ENCODE results near the gene OSBPL5.
"Not testable (repeated sequence)": the region's sequence is repeated elsewhere in the genome, so short reads cannot be mapped to it uniquely, and the experiment has no call there.

OSBPL5 gene

DNA sequence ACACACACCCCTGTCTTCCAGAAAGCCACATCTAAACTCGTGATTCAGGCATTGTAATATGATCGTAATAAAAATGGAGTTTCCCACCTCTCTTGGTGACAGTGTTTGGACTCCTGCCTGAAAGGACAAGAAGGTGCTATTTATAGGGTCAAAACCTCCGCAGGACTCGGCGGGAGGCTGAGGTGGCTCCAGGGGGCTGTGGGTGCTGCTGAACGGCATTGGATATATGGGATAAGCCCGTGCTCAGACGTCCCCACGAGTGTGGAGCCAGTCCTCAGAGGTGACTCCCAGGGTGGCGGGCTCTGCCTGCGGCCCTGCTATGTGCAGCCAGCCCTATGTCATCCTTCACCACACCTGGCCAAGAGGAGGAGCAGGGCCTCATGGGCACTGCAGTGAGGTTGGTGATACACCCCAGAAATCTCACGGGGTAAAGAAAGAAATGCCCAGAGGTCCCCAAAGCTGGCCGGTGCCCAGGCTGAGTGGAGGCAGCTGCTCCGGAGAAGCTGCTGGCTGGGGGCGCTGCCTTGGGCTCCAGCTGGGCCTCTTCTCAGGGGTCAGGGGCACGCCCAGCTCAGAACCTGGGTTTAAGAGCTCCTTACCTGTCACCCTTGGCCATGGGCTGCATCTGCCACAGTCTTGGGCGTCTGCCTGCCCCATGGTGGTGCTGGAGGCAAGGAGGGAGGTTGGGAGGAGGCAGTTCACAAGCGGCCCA lies 5.1 kb upstream of the OSBPL5 start:
- H3K27ac ChIP-seq (ENCODE audit: low read depth, low read length) = no peak overlapping the region
- H3K4me1 ChIP-seq (ENCODE audit: control insufficient read depth in 5 of 5, insufficient read depth in 5 of 5, low read length in 5 of 5) = peaks cover 2 to 25% (median 21%) of the 10 kb centered on the region in 5 donors
- H3K27me3 ChIP-seq (ENCODE audit: control insufficient read depth in 5 of 5, insufficient read depth in 4 of 5, low read length in 5 of 5) = peaks cover 0 to 4% (median 3%) of the 10 kb centered on the region in 5 donors
- no peaks in the 10 kb centered on the region for H3K36me3 ChIP-seq (ENCODE audit: control insufficient read depth in 5 of 5, insufficient read depth in 5 of 5, low read length in 5 of 5)
- H3K4me3 ChIP-seq (ENCODE audit: low read depth in 1 of 5, low read length in 5 of 5) = peak overlapping the region in 2 of 5 donors; percentile 59 to 60
- no peak overlapping the region for H3K9ac ChIP-seq (ENCODE audit: low read length in 5 of 5)
- no peaks in the 10 kb centered on the region for H3K9me3 ChIP-seq (ENCODE audit: control insufficient read depth in 5 of 5, low read length in 5 of 5)

- Histone ChIP-seq H3K27me3 (ENCODE audit: control insufficient read depth in 5 of 5, insufficient read depth in 4 of 5, low read length in 5 of 5) (peaks cover 0 to 4% (median 3%) of the 10 kb centered on the region in 5 donors), H3K9me3 (ENCODE audit: control insufficient read depth in 5 of 5, low read length in 5 of 5) (no peaks in the 10 kb centered on the region), H3K36me3 (ENCODE audit: control insufficient read depth in 5 of 5, insufficient read depth in 5 of 5, low read length in 5 of 5) (no peaks in the 10 kb centered on the region), H3K9ac (ENCODE audit: low read length in 5 of 5) (peak overlapping the region in 3 of 5 donors; percentile 19 to 66 (median 44)), H3K4me1 (ENCODE audit: control insufficient read depth in 5 of 5, insufficient read depth in 5 of 5, low read length in 5 of 5) (peaks cover 2 to 28% (median 24%) of the 10 kb centered on the region in 5 donors), H3K4me3 (ENCODE audit: low read depth in 1 of 5, low read length in 5 of 5) (peak overlapping the region; percentile 31 to 60 (median 59)), H3K27ac (ENCODE audit: low read depth, low read length) (no peak overlapping the region)
Measured at GRCh38 chr11:3169255-3170043, 4.3 kb upstream of the OSBPL5 start.

- Histone ChIP-seq H3K9ac (ENCODE audit: low read length in 5 of 5) (peak overlapping the region in 1 of 5 donors; percentile 66), H3K4me1 (ENCODE audit: control insufficient read depth in 5 of 5, insufficient read depth in 5 of 5, low read length in 5 of 5) (peaks cover 5 to 34% (median 30%) of the 10 kb centered on the region in 5 donors), H3K4me3 (ENCODE audit: low read depth in 1 of 5, low read length in 5 of 5) (peak overlapping the region; percentile 31 to 60 (median 59))
- not testable (repeated sequence) for H3K36me3 ChIP-seq (ENCODE audit: control insufficient read depth in 5 of 5, insufficient read depth in 5 of 5, low read length in 5 of 5); H3K27me3 ChIP-seq (ENCODE audit: control insufficient read depth in 5 of 5, insufficient read depth in 4 of 5, low read length in 5 of 5); H3K9me3 ChIP-seq (ENCODE audit: control insufficient read depth in 5 of 5, low read length in 5 of 5); H3K27ac ChIP-seq (ENCODE audit: low read depth, low read length)
Measured at GRCh38 chr11:3168742-3169254, 3.7 kb upstream of the OSBPL5 start.

DNA sequence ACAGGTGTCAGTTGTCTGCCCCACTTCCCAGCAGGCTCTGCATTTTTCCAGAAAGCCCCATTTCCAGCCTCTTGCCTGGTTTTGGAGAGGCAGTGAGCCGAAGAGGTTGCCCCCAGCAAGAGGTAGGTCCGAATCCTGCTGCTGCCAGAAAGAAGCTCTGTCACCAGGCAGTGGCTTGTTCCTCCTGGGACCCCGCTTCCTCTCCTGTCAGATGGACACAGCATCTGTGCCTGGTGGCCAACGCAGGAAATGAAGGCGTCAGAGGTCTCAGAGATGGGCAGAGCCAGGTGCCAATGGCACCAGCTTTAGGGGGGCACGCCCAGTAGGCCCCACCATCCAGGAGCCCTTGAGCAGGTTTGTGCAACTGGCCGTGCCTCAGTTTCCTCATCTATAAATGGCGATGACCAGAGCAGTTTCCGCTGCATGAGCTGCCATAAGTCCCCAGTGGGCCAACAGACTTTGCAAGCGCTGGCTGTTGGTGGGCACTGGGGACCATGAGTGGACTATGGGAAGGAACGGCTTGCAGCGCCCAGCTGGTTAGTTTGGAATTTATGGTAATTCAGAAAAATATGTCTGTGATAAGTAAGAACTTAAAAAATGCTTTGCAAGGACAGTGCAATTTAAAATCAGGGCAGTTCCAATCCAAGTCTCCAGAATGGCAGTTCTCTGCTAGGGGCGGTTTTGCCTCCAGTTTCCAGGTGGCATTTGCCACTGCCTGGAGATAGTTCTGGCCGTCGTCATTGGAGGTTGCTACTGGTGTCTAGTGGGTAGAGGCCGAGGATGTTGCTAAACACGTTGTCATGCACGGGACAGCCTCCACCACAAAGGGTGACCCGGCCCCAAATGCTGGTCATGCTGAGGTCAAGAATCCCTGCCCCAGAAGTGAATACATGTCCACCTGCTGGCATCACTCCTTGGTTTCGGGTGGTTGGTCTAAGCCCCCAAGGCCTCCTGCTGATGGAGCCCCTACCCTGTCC lies 2.3 kb upstream of the OSBPL5 start:
- no peak overlapping the region for H3K9ac ChIP-seq (ENCODE audit: low read length in 5 of 5)
- no peak overlapping the region for H3K27ac ChIP-seq (ENCODE audit: low read depth, low read length)
- no peaks in the 10 kb centered on the region for H3K9me3 ChIP-seq (ENCODE audit: control insufficient read depth in 5 of 5, low read length in 5 of 5)
- peaks cover 0 to 4% (median 3%) of the 10 kb centered on the region in 5 donors for H3K27me3 ChIP-seq (ENCODE audit: control insufficient read depth in 5 of 5, insufficient read depth in 4 of 5, low read length in 5 of 5)
- no peaks in the 10 kb centered on the region for H3K36me3 ChIP-seq (ENCODE audit: control insufficient read depth in 5 of 5, insufficient read depth in 5 of 5, low read length in 5 of 5)
- no peak overlapping the region for H3K4me3 ChIP-seq (ENCODE audit: low read depth in 1 of 5, low read length in 5 of 5)
- H3K4me1 ChIP-seq (ENCODE audit: control insufficient read depth in 5 of 5, insufficient read depth in 5 of 5, low read length in 5 of 5) = peaks cover 6 to 47% (median 44%) of the 10 kb centered on the region in 5 donors

DNA sequence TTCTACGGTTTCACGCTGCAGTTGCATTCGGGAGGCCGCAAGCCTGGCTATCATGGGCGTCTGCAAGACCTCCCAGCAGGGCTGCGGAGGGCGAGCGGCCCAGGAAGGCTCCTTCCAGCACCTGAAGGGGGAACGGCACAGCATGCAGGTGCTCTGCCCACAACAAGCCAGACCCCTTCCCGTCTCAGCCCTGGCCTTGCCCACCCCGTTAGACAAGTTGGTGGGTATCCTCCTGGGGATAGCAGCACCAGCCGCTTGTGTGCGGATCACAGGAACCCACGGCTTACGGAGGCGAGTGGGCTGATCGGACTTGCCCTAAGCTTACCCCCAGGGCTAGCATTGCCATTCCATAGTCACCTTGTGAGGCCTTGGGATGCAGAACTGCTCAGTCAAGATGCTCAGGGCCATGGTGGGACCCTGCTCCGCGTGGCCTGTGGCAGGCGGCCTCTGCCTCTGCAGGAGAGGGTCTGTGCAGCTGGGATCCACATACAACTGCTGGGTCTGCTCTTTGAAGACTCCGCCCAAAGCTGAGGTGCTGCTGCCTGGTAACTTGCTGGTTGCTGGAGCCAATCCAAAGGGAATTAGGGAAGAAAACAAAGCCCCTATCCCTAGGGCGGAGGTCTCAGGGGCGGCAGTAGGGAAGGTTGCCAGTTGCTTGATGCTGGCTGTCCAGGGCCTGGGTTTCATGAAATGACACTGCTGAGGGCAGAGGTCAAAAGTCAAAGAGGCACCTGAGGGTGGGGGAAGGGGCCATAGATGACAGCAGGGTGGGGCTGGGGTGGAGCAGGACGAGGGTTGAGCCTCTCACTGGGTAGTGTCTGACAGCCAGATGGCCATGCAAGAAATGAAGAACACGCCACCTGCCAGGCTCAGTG lies 1.4 kb upstream of the OSBPL5 start:
- Histone ChIP-seq H3K4me1 (ENCODE audit: control insufficient read depth in 5 of 5, insufficient read depth in 5 of 5, low read length in 5 of 5) (peaks cover 6 to 56% (median 53%) of the 10 kb centered on the region in 5 donors), H3K27me3 (ENCODE audit: control insufficient read depth in 5 of 5, insufficient read depth in 4 of 5, low read length in 5 of 5) (peaks cover 0 to 4% (median 3%) of the 10 kb centered on the region in 5 donors), H3K4me3 (ENCODE audit: low read depth in 1 of 5, low read length in 5 of 5) (no peak overlapping the region), H3K27ac (ENCODE audit: low read depth, low read length) (no peak overlapping the region), H3K9ac (ENCODE audit: low read length in 5 of 5) (no peak overlapping the region), H3K36me3 (ENCODE audit: control insufficient read depth in 5 of 5, insufficient read depth in 5 of 5, low read length in 5 of 5) (no peaks in the 10 kb centered on the region), H3K9me3 (ENCODE audit: control insufficient read depth in 5 of 5, low read length in 5 of 5) (no peaks in the 10 kb centered on the region)

GRCh38 chr11:3165916-3166267 lies 782 bp upstream of the OSBPL5 start:
- Histone ChIP-seq H3K27ac (ENCODE audit: low read depth, low read length) (no peak overlapping the region), H3K9ac (ENCODE audit: low read length in 5 of 5) (peak overlapping the region in 2 of 5 donors; percentile 46 to 52), H3K36me3 (ENCODE audit: control insufficient read depth in 5 of 5, insufficient read depth in 5 of 5, low read length in 5 of 5) (no peaks in the 10 kb centered on the region), H3K4me3 (ENCODE audit: low read depth in 1 of 5, low read length in 5 of 5) (peak overlapping the region; percentile 6 to 90 (median 56)), H3K4me1 (ENCODE audit: control insufficient read depth in 5 of 5, insufficient read depth in 5 of 5, low read length in 5 of 5) (peaks cover 10 to 62% (median 59%) of the 10 kb centered on the region in 5 donors), H3K9me3 (ENCODE audit: control insufficient read depth in 5 of 5, low read length in 5 of 5) (no peaks in the 10 kb centered on the region), H3K27me3 (ENCODE audit: control insufficient read depth in 5 of 5, insufficient read depth in 4 of 5, low read length in 5 of 5) (peaks cover 0 to 4% (median 3%) of the 10 kb centered on the region in 5 donors)

DNA sequence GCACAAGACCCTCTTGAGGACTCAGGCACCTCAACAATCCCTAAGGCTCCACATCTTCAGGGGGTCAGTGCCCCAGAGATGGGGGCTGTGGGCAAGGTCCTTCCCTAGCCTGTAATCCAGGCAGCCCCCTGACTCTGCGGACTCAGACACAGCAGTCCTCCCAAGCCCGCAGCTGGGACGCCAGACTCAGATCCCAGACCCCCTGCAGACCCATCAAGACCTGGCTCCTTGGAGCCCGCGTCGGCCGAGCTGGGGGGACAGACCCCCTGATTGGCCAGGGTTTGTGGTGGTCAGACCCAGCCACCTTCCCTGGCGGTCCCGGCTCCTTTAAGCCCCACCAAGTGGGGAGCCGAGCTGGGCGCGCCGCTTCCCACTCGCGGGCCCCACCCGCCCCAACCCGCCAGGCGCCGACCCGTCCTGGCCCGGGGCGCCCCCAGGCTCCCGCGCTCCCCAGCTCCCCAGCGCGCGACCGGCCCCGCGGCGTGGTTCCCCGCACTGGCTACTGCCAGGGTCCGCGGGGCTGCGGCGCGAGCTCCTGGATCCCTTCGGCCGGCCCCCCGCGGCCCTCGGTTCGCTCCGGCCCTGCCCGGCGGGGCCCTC lies 458 bp downstream of the OSBPL5 start:
- Histone ChIP-seq H3K9me3 (ENCODE audit: control insufficient read depth in 5 of 5, low read length in 5 of 5) (no peaks in the 10 kb centered on the region), H3K4me3 (ENCODE audit: low read depth in 1 of 5, low read length in 5 of 5) (peak overlapping the region; percentile 72 to 90 (median 83)), H3K27me3 (ENCODE audit: control insufficient read depth in 5 of 5, insufficient read depth in 4 of 5, low read length in 5 of 5) (peaks cover 0 to 4% (median 3%) of the 10 kb centered on the region in 5 donors), H3K4me1 (ENCODE audit: control insufficient read depth in 5 of 5, insufficient read depth in 5 of 5, low read length in 5 of 5) (peaks cover 11 to 66% (median 65%) of the 10 kb centered on the region in 5 donors), H3K27ac (ENCODE audit: low read depth, low read length) (peak overlapping the region; percentile 46), H3K36me3 (ENCODE audit: control insufficient read depth in 5 of 5, insufficient read depth in 5 of 5, low read length in 5 of 5) (no peaks in the 10 kb centered on the region), H3K9ac (ENCODE audit: low read length in 5 of 5) (peak overlapping the region; percentile 65 to 87 (median 77))

DNA sequence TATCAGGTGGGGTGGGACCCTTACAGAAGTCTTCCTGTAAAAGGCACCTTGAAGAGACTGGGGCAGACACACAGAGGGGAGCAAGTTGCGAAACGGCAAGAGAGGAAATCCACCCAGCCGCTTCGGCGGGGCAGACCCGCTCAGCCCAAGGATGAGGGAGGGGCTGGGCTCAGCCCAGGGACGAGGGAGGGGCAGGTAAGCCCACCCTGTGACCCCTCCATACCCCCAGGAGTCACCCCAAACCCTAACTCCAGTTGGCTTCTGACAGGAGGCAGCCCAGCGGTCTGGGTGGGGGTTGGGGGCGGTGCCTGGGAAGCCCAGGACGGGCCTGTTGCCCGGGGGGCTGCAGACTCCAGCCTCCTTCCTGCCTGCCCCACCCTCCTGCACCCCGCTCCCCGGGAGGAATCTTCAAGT lies 965 bp downstream of the OSBPL5 start:
- peaks cover 0 to 4% (median 3%) of the 10 kb centered on the region in 5 donors for H3K27me3 ChIP-seq (ENCODE audit: control insufficient read depth in 5 of 5, insufficient read depth in 4 of 5, low read length in 5 of 5)
- H3K27ac ChIP-seq (ENCODE audit: low read depth, low read length) = peak overlapping the region; percentile 46
- H3K4me3 ChIP-seq (ENCODE audit: low read depth in 1 of 5, low read length in 5 of 5) = peak overlapping the region; percentile 72 to 90 (median 83)
- H3K36me3 ChIP-seq (ENCODE audit: control insufficient read depth in 5 of 5, insufficient read depth in 5 of 5, low read length in 5 of 5) = no peaks in the 10 kb centered on the region
- H3K9ac ChIP-seq (ENCODE audit: low read length in 5 of 5) = peak overlapping the region; percentile 65 to 87 (median 77)
- H3K9me3 ChIP-seq (ENCODE audit: control insufficient read depth in 5 of 5, low read length in 5 of 5) = no peaks in the 10 kb centered on the region
- peaks cover 11 to 66% (median 65%) of the 10 kb centered on the region in 5 donors for H3K4me1 ChIP-seq (ENCODE audit: control insufficient read depth in 5 of 5, insufficient read depth in 5 of 5, low read length in 5 of 5)

Measured in subcutaneous abdominal adipose tissue (tissue), 5 donors.